H1 (cell line): ENCODE data around the gene JAG2. TPM values are rescaled to one million over a fixed set of nuclear protein-coding genes. Genes with fewer than 3 reads are reported as not detected.

Experiments
- CTCF ChIA-PET: fragments of 300-600 bp; sonication (Branson Sonifier 250); formaldehyde crosslinking; loops from one replicate; lab custom pipeline; 2021; ENCODE audit not compliant: partially characterized antibody; lab: Charles Lee
- POLR2A ChIA-PET: fragments of 300-600 bp; sonication (Branson Sonifier 250); formaldehyde crosslinking; loops from one replicate; lab custom pipeline; 2021; ENCODE audit warnings: inconsistent platforms; ENCODE audit not compliant: partially characterized antibody; lab: Charles Lee
- DNase-seq, 2 experiments: peaks; one replicate each; pipeline versions ENCODE4 v3.0.0 to v3.0.0-alpha.2; 2010 to 2022; ENCODE audit warnings: low spot score in 2 of 2, low read depth in 1 of 2, mixed read lengths in 1 of 2
- FAIRE-seq: peaks from 2 replicates; lab custom pipeline; 2011; peaks lifted over from hg19 to GRCh38; lab: Jason Lieb, UNC
- H2AFZ ChIP-seq: 2 replicates; pipeline ENCODE4 v1.8.1; 2012; ENCODE audit warnings: low read length, inconsistent platforms
- H2AK5ac ChIP-seq: 2 replicates; pipeline ENCODE4 v1.6.1; 2013; ENCODE audit warnings: low read depth, low read length
- H2BK120ac ChIP-seq: replicated peaks from 2 replicates; pipeline ENCODE3; 2013; ENCODE audit warnings: low read depth, low read length, inconsistent platforms
- H2BK12ac ChIP-seq: 2 replicates; pipeline ENCODE4 v1.6.1; 2013; ENCODE audit warnings: low read depth, low read length
- H2BK15ac ChIP-seq: 2 replicates; pipeline ENCODE4 v1.6.1; 2013; ENCODE audit warnings: low read length
- H2BK20ac ChIP-seq: 2 replicates; pipeline ENCODE4 v1.6.1; 2013; ENCODE audit warnings: low read length
- H2BK5ac ChIP-seq: 2 replicates; pipeline ENCODE4 v1.6.1; 2013; ENCODE audit warnings: low read depth, low read length
- H3K14ac ChIP-seq: 2 replicates; pipeline ENCODE4 v1.6.1; 2013; ENCODE audit warnings: inconsistent platforms; ENCODE audit not compliant: insufficient read length
- H3K18ac ChIP-seq: 2 replicates; pipeline ENCODE4 v1.6.1; 2013; ENCODE audit warnings: low read length; ENCODE audit errors: extremely low read depth
- H3K23ac ChIP-seq: 2 replicates; pipeline ENCODE4 v1.6.1; 2013; ENCODE audit warnings: inconsistent platforms; ENCODE audit not compliant: insufficient read length
- H3K23me2 ChIP-seq: 2 replicates; pipeline ENCODE4 v1.6.1; 2013; ENCODE audit warnings: low read depth, low read length
- H3K27ac ChIP-seq: 2 replicates; pipeline ENCODE4 v1.6.1; 2011; ENCODE audit warnings: low read depth, low read length, inconsistent platforms
- H3K27me3 ChIP-seq, 4 experiments: replicated peaks in 1 of 4; 1 replicate in 1 of 4; 2 replicates in 3 of 4; pipeline versions ENCODE4 v1.6.1 to v1.8.1; 2011 to 2013; ENCODE audit warnings: low read length in 3 of 4, mild to moderate bottlenecking in 3 of 4, inconsistent platforms in 2 of 4, mixed read lengths in 2 of 4, moderate library complexity in 1 of 4; ENCODE audit not compliant: control insufficient read depth in 3 of 4, insufficient read depth in 3 of 4; ENCODE audit errors: extremely low read depth in 1 of 4
- H3K36me3 ChIP-seq, 4 experiments: 2 replicates each; pipeline versions ENCODE4 v1.6.1 to v1.8.1; 2011 to 2013; ENCODE audit warnings: mild to moderate bottlenecking in 4 of 4, low read length in 3 of 4, moderate library complexity in 2 of 4, control low read depth in 1 of 4, inconsistent platforms in 1 of 4; ENCODE audit not compliant: insufficient read depth in 4 of 4, control insufficient read depth in 2 of 4
- H3K4ac ChIP-seq: replicated peaks from 2 replicates; pipeline ENCODE3; 2013; ENCODE audit warnings: low read length, low read depth, mixed read lengths, inconsistent platforms; ENCODE audit not compliant: insufficient read length
- H3K4me1 ChIP-seq, 4 experiments: replicated peaks in 1 of 4; 1 replicate in 1 of 4; 2 replicates in 3 of 4; pipeline versions ENCODE4 v1.6.1 to v1.8.1; 2011 to 2013; ENCODE audit warnings: low read length in 3 of 4, inconsistent platforms in 2 of 4, mixed read lengths in 1 of 4; ENCODE audit not compliant: insufficient read depth in 4 of 4, control insufficient read depth in 3 of 4
- H3K4me2 ChIP-seq, 2 experiments: 2 replicates each; pipeline versions ENCODE4 v1.6.1 to v1.8.1; 2011 to 2013; ENCODE audit warnings: low read depth in 2 of 2, low read length in 2 of 2, control low read depth in 1 of 2, inconsistent platforms in 1 of 2, mild to moderate bottlenecking in 1 of 2; ENCODE audit not compliant: insufficient read depth in 1 of 2
- H3K4me3 ChIP-seq, 4 experiments: fragments of 200-600, 300-600 bp in 1 of 4; sonication (generic), shearing (Covaris generic), sonication (Bioruptor Twin) in 1 of 4; 2 replicates each; pipeline versions ENCODE4 v1.5.1 to v1.8.1; 2011 to 2016; ENCODE audit warnings: low read length in 4 of 4, low read depth in 3 of 4, control low read depth in 2 of 4, inconsistent platforms in 2 of 4, mild to moderate bottlenecking in 2 of 4, mixed read lengths in 1 of 4, moderate library complexity in 1 of 4; ENCODE audit not compliant: insufficient read depth in 2 of 4; ENCODE audit errors: extremely low read depth in 1 of 4
- H3K56ac ChIP-seq: replicated peaks from 2 replicates; pipeline ENCODE3; 2013; ENCODE audit warnings: low read depth, mild to moderate bottlenecking, mixed read lengths, low read length, inconsistent platforms; ENCODE audit not compliant: insufficient read length
- H3K79me1 ChIP-seq: 2 replicates; pipeline ENCODE4 v1.6.1; 2013; ENCODE audit warnings: low read depth, low read length, control low read depth
- H3K79me2 ChIP-seq, 2 experiments: 2 replicates each; pipeline versions ENCODE4 v1.6.1 to v1.8.1; 2012 to 2013; ENCODE audit warnings: low read length in 2 of 2, mild to moderate bottlenecking in 2 of 2, inconsistent platforms in 1 of 2; ENCODE audit not compliant: insufficient read depth in 2 of 2, control insufficient read depth in 1 of 2
- H3K9ac ChIP-seq, 4 experiments: replicated peaks in 1 of 4; 1 replicate in 1 of 4; 2 replicates in 3 of 4; pipeline versions ENCODE4 v1.6.1 to v1.8.1; 2011 to 2013; ENCODE audit warnings: low read depth in 3 of 4, low read length in 3 of 4, control low read depth in 2 of 4, mild to moderate bottlenecking in 2 of 4, moderate library complexity in 2 of 4, inconsistent platforms in 1 of 4; ENCODE audit errors: extremely low read depth in 1 of 4
- H3K9me3 ChIP-seq, 2 experiments: 2 replicates each; pipeline versions ENCODE4 v1.6.1 to v1.8.1; 2012 to 2013; ENCODE audit warnings: mild to moderate bottlenecking in 2 of 2, moderate library complexity in 2 of 2, control low read depth in 1 of 2, inconsistent platforms in 1 of 2, low read depth in 1 of 2, low read length in 1 of 2, mixed read lengths in 1 of 2; ENCODE audit not compliant: insufficient read depth in 2 of 2
- H4K20me1 ChIP-seq, 2 experiments: replicated peaks in 1 of 2; 2 replicates each; pipeline versions ENCODE3 to v1.8.1; 2011 to 2013; ENCODE audit warnings: inconsistent platforms in 2 of 2, low read length in 2 of 2, mild to moderate bottlenecking in 1 of 2; ENCODE audit not compliant: insufficient read depth in 2 of 2, control insufficient read depth in 1 of 2
- H4K5ac ChIP-seq: 2 replicates; pipeline ENCODE4 v1.6.1; 2013; ENCODE audit warnings: low read length, low read depth, mixed read lengths, inconsistent platforms; ENCODE audit not compliant: insufficient read length
- H4K8ac ChIP-seq: 2 replicates; pipeline ENCODE4 v1.8.0; 2013; ENCODE audit warnings: mild to moderate bottlenecking, moderate library complexity, low read length, inconsistent platforms; ENCODE audit not compliant: insufficient read depth; ENCODE audit errors: extremely low read depth
- H4K91ac ChIP-seq: replicated peaks from 2 replicates; pipeline ENCODE3; 2013; ENCODE audit warnings: low read length, mixed read lengths, inconsistent platforms; ENCODE audit not compliant: insufficient read length
- RAD21 ChIP-seq, 2 experiments: IDR thresholded peaks in 1 of 2; conservative IDR thresholded peaks in 1 of 2; 2 replicates each; pipeline ENCODE4 v1.6.1; 2011; ENCODE audit warnings: low read depth in 2 of 2, low read length in 2 of 2, improper control_type of control experiment in 1 of 2, inconsistent platforms in 1 of 2, mild to moderate bottlenecking in 1 of 2, moderate library complexity in 1 of 2
- RBBP5 ChIP-seq: IDR thresholded peaks from 2 replicates; pipeline ENCODE4 v1.7.1; 2012; ENCODE audit warnings: low read depth, mild to moderate bottlenecking, inconsistent platforms, low read length, moderate library complexity, borderline replicate concordance
- SP2 ChIP-seq: IDR thresholded peaks from 2 replicates; pipeline ENCODE4 v1.6.1; 2012; ENCODE audit warnings: mild to moderate bottlenecking, low read length, inconsistent platforms
- WGBS, 2 experiments: shearing (Covaris generic) in 1 of 2; methylation state at CpG; one replicate each; pipeline versions ENCODE4 v1.1.6 to v1.1.7; 2013 to 2015; ENCODE audit warnings: low lambda C conversion rate in 2 of 2, mixed read lengths in 2 of 2, inconsistent platforms in 1 of 2, low coverage in 1 of 2, missing lambda C conversion rate in 1 of 2; ENCODE audit not compliant: insufficient replicate concordance in 2 of 2, insufficient coverage in 1 of 2, insufficient read length in 1 of 2; ENCODE audit errors: extremely low coverage in 1 of 2, missing lambda C conversion rate in 1 of 2; 5-methylcytosine and 5-hydroxymethylcytosine counted together
- polyA plus RNA-seq, 7 experiments: library from polyadenylated mRNA; depleted of rRNA in 3 of 7; stranded (reverse) in 5 of 7; unstranded in 2 of 7; fragments of >200 nt in 5 of 7; fragments of 200-250 nt in 2 of 7; gene quantifications; 1 replicate in 5 of 7; 2 replicates in 1 of 7; 4 replicates in 1 of 7; pipeline versions ENCODE4 v1.2.1 to v1.2.3, GENCODE V29; 2011 to 2013; ENCODE audit warnings: missing spikeins in 2 of 7, mixed read lengths in 2 of 7
- total RNA-seq: library from RNA; stranded (reverse); fragmentation: NEBNext Ultra II Directional; extraction: Animal tissue kit (Norgen Biotek cat#: 25700); gene quantifications from 2 replicates; pipeline ENCODE4 v1.2.1, GENCODE V29; 2021

The JAG2 gene
- total and polyA plus RNA-seq, 2 of the 8 experiments (the other 6 are each of a cell fraction or from before 2014, with no cell fraction given) = 2.8 to 6.2 TPM

GRCh38 chr14:105195051-105195450, 26.5 kb upstream of the JAG2 start:
- Histone ChIP-seq H3K23ac (no peak overlapping the region), H3K4me2 (no peak overlapping the region), H3K79me2 (no peaks in the 10 kb centered on the region), H3K18ac (peak overlapping the region; percentile 56; the same call in 1 of the 2 replicates), H2AK5ac (peak overlapping the region; percentile 88; the same call in 1 of the 2 replicates), H3K4me1 (peaks cover 0 to 16% (median 9%) of the 10 kb centered on the region in 4 experiments; a peak in 5 of 7 replicates), H3K4ac (no peak overlapping the region), H3K4me3 (no peak overlapping the region), H3K36me3 (no peaks in the 10 kb centered on the region), H3K27ac (no peak overlapping the region), H2AFZ (no peak overlapping the region), H3K56ac (no peak overlapping the region), H4K5ac (no peak overlapping the region), H3K9ac (no peak overlapping the region), H4K91ac (peak overlapping the region; percentile 95), H3K9me3 (no peaks in the 10 kb centered on the region), H2BK20ac (peak overlapping the region; percentile 98; the same call in 1 of the 2 replicates), H2BK15ac (peak overlapping the region; percentile 31; the same call in 1 of the 2 replicates), H2BK12ac (peak overlapping the region; percentile 84; the same call in 1 of the 2 replicates), H2BK120ac (peak overlapping the region; percentile 10), H4K20me1 (peaks cover 0 to 2% of the 10 kb centered on the region in 2 experiments), H4K8ac (no peak overlapping the region), H3K27me3 (peaks cover 0 to 37% (median 19%) of the 10 kb centered on the region in 4 experiments; a peak in 5 of 7 replicates), H2BK5ac (peak overlapping the region; percentile 71; the same call in 1 of the 2 replicates), H3K23me2 (peaks cover 4% of the 10 kb centered on the region; the same call in 1 of the 2 replicates), H3K79me1 (no peaks in the 10 kb centered on the region), H3K14ac (no peak overlapping the region)
- POLR2A ChIA-PET = interaction anchor here (1.0 to 1.1 kb wide), 2 partner anchors 9 to 53 kb away, joined by 3 read pairs; partner anchors contain the start of gene BTBD6
- DNase-seq (no peak), FAIRE-seq (no peak)
- 81% methylated on average over 8 of the region's 10 CpGs; no CpG with 5 or more reads in 1 of the 2 experiments for WGBS, 2 experiments
- CTCF ChIA-PET = interaction anchor here (0.5 to 3.1 kb wide), 21 partner anchors 9 to 286 kb away, joined by 3 to 25 read pairs (median 4); partner anchors contain the start of gene JAG2
- TF ChIP-seq RAD21 (IDR thresholded peaks at IDR 0.05 in 1 of 2, conservative IDR thresholded peaks at IDR 0.05 in 1 of 2; ENCODE audit: low read depth in 2 of 2, low read length in 2 of 2) = no peak
- TF ChIP-seq SP2 = no peak
- TF ChIP-seq RBBP5 = no peak
